NOMO-1 treated with dmso at 0.1 percent for 144 hours (cell line): ENCODE measurements around the gene EMD.
"Not testable (repeated sequence)": the region's sequence is repeated elsewhere in the genome, so short reads cannot be mapped to it uniquely, and the experiment has no call there.

Source experiments
- DNase-seq: peaks from one replicate; lab custom pipeline; 2025; ENCODE audit not compliant: unreplicated experiment; lab: John Stamatoyannopoulos, UW

Gene EMD

DNA sequence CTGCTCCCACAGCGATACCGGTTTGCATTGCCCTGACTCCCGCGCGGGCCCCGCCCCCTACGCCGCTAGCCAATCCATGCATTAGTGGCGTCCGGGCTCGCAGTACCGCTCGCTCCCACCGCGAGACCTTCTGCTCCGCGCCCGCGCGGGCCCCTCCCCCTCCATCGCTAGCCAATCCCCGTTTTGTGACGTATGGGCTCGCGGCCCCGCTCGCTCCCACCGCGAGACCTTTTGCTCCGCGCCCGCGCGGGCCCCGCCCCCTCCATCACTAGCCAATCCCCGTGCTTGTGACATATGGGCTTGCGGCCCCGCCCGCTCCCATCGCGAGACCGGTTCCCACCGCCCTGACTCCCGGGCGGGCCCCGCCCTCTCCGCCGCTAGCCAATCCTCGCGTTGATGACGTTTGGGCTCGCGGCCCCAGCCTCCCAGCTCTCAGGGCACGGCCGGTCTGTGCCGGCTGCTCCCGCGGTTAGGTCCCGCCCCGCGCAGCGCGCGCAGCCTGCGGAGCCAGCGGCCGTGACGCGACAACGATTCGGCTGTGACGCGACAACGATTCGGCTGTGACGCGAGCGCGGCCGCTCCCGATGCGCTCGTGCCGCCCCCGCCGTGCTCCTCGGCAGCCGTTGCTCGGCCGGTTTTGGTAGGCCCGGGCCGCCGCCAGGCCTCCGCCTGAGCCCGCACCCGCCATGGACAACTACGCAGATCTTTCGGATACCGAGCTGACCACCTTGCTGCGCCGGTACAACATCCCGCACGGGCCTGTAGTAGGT lies at the start of gene EMD:
Gene EMD (plus strand): TSS at position 497 of the 770 bp plus-strand sequence. CDS start 190 bp downstream, at position 687.
- peak; percentile 98 for DNase-seq

DNA sequence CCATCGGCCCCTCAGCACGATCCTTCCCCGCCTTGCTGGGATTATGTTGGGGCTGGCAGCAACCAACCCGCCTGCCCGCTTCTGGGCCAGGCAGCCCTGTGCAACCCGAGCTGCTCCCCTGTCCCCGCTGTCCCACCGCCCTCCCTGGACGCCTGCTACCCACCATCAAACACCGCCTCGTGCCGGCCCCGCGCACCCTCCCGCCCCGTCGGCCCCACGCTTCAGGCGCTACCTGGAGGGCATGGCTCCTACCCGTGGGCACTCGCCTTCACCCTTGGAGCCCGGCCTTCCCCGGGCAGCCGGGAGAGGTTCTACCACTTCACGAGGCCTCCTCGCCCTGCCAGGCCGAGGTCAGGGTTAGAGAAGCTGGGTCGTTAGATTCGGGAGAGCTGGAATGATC lies 46.5 kb upstream of the EMD start:
- no peak for DNase-seq

DNA sequence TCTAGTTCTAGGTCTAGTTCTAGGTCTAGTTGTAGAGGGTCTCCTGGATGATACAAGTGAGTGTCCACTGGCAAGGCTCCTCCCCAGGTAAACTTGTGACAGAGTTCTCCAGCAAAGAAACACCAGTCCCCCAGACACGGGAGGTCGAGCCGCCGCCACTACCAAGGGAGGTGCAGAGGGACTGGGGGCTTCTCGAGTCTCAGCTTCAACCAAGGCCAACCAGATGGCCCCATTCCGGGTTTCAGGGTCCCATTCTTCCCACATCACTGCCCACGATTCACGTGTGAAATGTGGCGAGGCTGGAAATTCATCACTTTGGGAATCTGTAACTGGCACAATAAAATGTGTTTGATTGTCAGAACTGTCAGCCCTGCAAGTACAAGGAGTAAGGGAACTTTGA lies 46.0 kb upstream of the EMD start:
- no peak for DNase-seq

DNA sequence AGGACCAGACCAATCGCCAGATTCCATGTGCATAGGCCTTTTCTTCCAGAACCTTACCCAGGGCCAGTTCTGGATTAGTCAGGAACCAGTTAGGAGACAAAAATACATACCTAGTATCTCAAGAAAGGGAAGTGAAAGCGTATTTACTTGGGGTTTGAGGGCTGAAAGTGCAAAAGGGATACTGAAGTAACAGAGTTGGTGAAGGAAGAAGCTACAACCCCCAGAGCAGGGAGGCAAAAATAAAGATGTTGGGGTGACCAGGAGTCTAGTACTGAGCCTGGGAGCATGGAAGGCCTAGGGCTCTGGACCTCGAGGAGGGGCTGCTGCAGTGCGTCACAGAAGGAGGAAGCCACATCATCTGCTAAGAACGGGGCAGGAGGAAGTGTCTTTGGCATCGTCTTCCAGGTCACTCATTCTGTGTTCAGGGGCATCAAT lies 45.2 kb upstream of the EMD start:
- DNase-seq: peak; percentile 48

DNA sequence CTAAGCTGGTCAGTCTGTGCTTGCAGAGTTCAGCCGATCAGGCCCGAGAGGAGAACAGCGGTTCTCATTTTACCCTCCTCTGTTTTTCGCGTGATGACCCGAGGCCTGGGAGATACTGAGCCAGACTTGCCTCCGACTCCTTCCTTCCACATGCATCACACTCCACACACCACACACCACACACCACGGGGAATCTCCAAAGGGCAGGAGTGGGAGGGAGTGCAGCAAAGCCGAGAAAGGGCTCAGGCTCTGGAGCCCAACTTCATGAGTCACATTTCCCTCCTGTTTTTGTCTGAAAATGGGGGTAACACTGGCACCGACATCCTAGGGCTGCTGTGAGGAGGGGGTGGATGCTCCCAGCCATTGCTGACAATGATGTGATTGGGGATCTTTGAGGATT lies 44.6 kb upstream of the EMD start:
- DNase-seq: no peak

DNA sequence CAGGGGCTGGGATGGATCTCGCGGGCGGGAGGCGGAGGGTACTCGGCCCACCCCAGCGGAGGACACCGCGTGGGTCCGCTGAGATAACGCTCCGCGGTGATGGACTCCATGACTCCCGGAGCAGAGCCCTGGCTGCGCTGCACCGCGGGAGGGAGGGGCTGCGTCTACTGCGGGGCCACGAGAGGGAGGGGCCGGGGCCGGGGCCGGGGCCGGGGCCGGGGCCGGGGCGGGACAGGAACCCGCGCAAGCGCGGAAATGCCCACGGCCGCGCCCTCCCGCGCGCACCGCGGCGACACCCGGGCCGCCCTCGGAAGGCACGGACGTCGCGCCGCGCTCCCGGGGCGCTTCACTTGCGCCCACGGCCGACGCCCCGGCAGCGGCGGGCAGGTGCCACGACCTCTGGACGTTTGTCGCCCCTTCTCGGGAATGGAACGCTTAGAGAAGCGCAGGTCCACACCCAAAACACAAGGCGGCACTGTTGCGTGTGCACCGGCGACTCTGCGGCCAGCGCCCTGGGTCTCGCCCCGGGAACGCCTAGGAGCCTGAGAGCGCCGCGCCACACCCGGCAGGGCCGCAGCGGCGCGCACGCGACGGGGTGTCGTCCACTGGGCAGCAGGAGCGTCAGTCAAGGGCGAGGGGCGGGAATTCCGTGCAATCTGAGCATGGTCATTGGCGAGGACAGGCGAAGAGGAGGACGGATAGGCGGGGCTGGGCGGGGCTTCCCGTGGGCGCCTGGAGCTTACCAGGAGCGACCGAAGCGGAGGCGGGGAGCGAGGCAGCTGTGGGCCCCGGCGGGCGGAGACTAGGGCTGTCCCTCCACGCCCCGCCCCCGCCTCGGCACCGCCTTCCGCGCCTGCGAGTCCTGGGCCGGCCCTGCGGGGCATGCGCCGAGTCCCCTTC lies 37.4 kb upstream of the EMD start:
- DNase-seq: not testable (repeated sequence)

DNA sequence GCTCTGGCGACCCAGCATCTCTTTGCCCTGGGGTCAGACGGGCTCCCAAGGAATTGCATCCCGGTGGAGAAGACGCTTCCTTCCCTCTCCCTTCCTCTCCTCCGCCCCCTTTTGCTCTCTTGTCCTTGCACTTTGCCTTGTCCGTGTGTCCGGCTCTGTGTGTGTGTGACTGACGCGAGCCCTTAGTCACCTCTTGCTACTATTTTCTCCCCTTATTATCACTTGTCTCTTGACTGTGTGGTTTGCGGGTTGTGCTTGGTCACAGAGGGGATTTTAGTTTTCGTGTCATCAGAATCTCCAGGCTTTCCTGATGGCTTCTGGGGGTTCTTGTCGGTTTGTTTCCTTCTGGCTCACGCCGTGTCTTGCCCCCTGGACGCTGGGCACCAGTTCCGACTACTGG lies 36.0 kb upstream of the EMD start:
- not testable (repeated sequence) for DNase-seq

DNA sequence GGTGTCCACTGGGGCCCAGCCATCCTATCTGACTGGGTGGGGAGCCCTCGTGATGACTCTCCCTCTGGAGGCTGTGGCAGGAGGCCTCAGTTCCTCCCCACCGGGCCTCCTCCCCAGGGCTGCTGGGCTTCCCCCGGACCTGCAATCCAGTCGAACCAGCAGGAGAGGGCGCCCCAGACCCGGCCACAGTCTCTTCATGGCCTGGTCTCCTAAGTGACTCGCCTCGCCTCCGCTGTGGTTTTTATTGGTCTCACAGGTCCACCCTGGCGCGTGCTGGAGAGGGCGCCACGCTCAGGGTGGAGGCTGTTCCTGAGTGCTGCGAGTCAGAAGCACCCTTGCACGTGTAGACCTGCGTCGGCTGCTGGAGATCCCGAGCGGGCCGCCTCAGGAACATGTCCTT lies 35.5 kb upstream of the EMD start:
- not testable (repeated sequence) for DNase-seq

DNA sequence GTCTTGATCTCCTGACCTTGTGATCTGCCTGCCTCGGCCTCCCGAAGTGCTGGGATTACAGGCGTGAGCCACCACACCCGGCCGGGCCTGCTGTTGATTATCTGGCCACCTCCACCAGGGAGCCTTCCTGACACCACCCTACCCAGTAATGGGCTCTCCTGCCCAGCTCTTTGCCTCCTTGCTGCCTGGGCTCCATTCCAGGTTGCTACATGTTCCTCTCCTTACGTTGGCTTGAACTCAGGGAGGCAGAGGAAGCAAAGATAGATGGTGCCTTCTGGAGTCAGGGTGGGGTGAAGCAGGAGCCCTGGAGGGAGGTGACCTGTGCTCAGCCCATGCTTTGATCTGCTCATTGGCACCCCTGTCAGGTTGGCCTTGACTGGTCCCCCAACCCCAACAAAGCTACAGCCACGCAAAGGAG lies 31.0 kb upstream of the EMD start:
- no peak for DNase-seq

DNA sequence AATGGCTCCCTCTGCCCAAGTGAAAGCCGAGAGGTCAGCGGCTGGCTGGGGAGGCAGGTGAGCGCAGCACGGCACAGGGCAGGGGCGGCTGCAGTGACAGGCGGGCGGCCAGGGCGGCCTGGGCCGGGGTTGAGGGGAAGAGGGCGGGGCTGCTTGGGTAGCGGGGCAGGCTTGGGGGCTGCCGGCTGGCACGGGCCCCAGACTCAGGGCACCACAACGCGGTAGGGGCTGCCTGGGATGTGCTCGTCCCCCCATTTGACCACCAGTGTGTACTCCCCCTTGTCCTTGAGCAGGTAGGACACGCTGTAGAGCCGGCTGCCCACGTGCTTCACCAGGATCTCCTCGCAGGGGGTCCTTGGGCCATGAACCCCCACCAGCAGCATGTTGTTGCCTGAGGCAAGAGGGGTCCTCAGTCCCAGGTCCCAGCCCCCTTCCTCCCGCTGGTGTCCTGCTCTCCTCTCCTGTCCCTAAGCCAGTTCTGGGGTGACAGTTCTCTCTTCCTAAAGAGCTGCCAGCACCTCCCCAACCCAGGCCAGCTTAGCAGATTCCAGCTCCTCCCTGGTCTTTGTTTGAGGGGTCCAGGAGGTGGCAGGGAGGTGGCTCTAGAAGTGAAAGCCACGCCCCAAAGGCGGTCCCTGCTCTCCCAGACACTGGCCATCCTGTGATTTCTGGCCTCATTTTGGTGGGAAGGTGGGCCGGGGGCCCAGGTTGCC lies 30.3 kb upstream of the EMD start:
- no peak for DNase-seq

DNA sequence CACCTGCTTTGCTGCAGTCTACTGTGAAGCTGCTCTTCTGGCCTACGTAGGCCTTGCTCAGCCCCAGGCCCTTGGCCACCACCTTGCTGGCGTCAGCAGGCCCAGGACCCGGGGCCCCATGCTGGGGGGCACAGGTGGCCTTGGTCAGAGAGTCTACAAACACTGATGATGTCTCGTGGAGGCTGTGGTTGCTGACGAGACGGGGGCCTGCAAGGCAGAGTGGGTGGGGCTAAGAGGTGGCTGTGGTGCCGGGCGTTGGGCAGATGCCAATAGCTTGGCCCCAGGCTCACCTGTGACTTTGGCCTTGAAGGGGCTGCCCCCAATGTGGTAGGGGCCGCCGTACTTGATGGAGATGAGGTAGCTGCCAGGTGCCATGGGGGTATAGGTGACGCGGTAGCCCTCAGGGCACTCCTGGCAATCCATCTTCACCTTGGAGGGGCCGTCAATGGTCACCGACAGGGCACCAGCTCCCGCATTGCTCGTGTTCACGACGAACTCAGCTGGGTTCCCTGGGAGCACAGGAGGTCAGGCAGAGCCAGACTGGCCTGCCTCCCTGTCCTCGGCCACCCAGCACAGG lies 29.6 kb upstream of the EMD start:
- DNase-seq: no peak

DNA sequence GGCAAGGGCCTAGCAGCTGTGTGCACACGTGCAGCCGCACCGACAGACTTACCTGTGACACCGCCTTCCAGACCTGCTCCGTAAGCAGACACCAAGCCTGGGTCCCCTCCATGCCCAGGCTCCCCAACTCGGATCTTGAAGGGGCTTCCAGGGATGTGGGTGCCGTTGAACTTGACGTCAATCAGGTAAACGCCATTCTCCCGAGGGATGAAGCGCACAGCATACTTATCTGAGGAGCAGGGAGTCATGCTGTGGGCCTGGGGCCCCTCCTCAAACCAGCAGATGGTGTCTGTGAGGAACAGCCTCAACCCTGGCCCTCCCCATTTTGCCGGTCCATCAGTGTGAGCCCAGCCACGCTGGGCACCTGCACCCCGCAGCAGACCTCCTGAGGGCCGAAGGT lies 29.1 kb upstream of the EMD start:
- DNase-seq: no peak

DNA sequence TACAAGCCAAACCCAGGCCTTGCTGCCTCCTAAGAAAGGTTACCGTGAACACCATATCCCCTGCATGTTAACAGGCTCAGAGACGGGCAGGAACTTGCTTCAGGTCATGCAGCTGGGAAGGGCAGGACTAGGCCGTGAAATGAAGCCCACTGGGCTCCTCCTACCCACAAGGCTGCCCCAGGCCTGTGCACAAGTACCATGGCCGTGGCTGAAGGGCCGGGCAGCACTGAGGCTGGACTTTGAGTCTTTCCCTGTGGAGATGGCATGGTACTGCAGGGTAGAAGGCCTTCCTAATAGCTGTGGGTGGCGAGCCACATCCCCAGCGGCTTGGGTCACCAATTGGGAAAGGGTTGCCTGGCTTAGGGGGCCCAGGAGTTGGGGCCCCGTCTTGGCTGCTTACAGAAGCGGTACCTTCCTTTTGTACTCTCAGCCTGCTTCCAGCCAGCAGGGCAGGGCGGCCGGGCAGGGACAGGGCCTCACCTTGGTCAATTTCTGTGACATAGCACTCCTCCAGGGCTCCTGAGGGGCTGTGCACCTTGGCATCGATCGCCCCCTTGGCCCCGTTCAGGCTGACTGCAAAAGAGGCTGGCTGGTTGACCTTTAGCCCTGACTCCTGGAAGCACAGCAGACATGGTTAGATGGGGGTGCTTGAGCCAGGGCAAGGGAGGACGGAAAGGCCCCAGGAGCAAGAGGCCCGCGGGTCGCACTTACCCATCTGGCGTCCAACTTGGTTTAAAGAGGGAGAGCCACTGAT lies 28.5 kb upstream of the EMD start:
- DNase-seq: no peak

DNA sequence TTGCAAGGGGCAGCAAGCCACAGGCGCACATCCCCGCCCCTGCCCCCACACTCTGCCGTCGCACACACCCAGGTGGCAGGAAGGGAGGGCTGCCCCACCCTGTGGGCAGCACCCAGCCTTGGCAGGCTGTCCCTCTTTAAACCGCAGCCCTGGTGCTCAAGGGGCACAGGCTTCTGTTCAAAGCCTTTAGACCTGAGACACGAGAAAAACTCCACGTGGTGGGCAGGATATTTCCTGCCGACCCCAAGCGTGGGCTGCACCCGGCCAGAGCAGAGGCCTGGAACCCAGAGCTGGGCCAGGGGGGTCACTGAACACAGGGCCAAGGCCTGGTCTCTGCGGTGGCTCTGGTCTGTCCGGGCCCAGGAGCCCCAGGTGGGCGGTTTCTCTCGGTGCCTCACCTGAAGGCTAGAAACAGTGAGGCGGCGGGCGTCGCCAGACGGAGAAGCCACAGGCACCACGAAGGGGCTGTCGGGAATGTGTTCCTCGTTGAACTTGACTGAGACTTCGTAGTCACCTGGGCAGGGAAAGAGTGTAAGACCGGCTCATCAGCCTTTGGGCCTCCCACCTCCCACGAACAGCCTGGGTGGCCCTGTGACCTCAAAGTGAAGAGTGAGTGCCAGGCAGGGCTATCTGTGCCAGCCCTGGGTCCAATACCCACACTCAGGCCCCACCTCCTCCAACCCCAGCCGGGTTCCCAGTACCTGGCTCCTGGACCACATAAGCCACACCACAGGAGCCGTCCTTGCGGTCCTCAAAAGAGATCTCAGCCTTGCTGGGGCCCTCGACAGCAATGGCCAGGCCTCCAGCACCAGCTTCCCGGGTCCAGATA lies 27.7 kb upstream of the EMD start:
- no peak for DNase-seq

DNA sequence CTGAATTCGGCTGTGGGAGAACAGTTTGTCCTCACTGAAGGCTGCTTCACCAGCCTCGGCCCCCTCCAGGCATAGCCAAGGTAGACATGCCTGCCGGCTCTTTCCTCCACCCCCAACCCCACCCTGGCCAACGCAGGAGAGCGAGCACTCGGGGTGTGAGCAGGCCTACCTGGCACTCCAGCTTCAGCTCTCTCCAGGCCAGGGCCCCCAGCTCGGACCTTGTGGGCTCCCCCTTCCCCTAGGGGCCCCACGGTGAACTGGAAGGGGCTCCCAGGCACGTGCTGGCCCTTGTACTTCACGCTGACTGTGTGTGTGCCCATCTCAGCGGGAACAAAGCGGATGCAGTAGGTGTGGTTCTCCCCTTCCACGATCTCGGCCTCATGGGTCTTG lies 27.1 kb upstream of the EMD start:
- no peak for DNase-seq

DNA sequence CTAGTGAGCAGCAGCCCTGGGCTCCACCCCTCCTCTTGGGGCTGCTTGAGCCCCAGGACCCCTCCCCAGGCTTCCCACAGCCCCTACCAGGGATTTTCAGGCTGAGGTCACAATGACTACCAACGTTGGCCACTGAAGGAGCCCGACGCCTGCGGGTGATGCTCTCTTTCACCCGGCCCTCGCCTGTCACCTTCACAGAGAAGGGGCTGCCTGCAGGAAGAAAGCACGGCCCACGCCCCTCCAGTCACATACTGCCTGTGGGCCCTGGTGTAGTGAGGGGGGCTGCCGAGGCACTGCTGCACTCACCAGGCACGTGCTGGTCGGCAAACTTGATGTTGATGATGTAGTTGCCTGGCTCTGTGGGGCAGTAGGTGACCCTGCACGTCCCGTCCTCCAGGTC lies 26.6 kb upstream of the EMD start:
- DNase-seq: no peak

DNA sequence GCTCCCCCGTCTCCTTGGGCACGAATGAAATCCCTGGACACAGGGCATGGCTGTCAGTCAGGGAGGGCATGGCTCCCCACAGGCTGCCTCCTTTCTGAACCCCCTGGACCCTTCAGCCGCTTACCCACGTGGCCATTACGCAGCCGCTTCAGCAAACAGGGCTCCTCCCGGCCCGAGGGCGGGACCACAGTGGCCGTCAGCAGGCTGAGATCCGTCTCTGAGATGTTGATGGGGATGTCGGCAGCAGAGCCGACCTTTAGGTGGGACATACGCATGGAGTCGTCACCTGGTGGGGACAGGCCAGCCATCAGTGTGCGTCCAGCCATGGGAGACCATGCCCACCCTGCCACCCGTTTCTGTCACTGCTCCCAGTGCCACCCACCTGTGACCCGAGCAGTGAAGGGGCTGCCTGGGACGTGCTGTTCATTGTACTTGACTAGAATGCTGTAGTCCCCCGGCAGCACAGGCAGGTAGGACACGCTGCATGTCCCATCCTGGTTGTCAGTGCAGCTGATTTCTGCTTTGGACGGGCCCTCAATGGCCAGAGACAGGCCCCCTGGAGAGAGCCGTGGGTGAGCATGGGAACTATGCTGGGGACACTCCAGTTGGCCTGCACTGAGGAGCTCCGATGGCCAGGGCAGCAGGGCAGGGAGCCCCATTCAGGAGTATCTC lies 25.8 kb upstream of the EMD start:
- DNase-seq: no peak

DNA sequence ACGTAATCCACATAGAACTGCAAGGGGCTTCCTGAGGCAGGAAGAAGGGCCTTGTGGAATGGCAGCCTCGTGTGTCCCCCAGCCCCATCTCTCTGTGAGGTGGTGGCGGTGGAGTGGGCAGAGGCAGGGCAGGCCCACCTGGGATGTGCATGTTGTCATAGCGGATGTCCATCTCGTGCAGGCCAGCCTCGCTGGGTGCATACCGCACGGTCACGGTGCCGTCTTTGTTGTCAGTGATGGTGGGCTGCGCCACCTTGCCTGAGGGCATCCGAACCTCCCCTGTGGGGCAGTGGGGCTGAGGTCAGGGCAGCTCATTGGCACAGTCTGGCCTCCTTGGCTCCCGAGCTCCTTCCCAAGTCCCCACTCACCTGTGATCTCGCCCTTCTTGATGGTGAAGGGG lies 25.1 kb upstream of the EMD start:
- no peak for DNase-seq

DNA sequence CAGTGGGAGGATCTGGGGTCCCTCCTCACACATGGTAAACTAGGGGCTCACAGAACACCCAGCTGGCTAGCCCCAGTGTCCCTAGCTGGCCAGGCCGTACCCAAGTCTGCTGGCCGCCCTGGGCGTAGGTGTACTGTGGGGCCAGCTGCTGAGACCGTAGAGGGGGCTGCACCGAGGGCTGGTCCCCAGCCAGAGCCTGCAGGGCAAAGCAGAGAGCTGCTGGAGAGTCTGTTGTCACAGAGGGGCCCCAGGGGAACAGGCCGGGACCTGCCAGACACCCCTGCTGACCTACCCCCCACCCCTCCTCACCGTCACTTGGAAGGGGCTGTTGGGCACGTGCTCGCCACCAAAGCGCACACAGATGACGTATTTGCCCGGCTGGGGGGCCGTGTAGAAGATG lies 24.6 kb upstream of the EMD start:
- DNase-seq: no peak
